HG03460 (cell line): ENCODE data around the gene DBR1.

Experiments used
- ATAC-seq: cut with Tn5 transposase; IDR thresholded peaks from one replicate; pipeline ENCODE4 v1.9.1; 2021; ENCODE audit not compliant: unreplicated experiment

DBR1 gene

GRCh38 chr3:138125548-138126221 lies 49.0 kb downstream of the DBR1 start:
- ATAC-seq, result no peak

DNA sequence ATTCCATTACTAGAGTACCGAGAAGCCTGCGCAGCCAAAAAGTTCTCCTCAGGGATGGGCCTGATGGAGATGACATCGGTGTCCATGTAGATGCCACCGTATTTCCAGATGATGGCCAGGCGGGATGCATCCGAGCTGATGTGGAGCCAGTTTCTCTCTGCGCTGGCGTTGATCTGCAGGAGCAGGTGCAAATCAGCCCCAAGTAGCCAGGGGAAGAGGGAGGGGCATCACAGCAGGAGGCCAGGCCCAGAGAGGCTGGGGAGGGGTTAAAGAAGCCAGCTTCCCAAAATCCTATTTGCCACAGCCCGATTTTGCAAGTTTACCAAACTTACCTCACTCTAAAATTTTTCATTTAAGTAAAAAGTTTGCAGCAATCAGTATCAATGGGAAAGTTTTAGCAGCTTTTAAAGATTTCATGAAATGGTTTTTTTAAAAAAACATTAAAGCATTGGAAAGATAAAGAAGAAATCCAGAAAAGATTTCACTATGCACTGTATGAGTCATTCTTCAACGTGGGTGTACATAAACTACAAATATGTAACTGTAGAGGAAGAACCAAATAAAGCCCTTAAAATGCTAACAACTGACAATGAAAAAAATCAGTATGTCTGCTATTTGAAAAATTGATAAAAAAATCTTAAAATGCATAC lies 49.9 kb downstream of the DBR1 start:
- ATAC-seq, result no peak

GRCh38 chr3:138124188-138124587 lies 50.5 kb downstream of the DBR1 start:
- ATAC-seq, result no peak

- no peak for ATAC-seq
Measured at GRCh38 chr3:138119423-138119766, 55.3 kb downstream of the DBR1 start.

GRCh38 chr3:138118612-138119422 lies 55.9 kb downstream of the DBR1 start:
- peak; percentile 58 for ATAC-seq

DNA sequence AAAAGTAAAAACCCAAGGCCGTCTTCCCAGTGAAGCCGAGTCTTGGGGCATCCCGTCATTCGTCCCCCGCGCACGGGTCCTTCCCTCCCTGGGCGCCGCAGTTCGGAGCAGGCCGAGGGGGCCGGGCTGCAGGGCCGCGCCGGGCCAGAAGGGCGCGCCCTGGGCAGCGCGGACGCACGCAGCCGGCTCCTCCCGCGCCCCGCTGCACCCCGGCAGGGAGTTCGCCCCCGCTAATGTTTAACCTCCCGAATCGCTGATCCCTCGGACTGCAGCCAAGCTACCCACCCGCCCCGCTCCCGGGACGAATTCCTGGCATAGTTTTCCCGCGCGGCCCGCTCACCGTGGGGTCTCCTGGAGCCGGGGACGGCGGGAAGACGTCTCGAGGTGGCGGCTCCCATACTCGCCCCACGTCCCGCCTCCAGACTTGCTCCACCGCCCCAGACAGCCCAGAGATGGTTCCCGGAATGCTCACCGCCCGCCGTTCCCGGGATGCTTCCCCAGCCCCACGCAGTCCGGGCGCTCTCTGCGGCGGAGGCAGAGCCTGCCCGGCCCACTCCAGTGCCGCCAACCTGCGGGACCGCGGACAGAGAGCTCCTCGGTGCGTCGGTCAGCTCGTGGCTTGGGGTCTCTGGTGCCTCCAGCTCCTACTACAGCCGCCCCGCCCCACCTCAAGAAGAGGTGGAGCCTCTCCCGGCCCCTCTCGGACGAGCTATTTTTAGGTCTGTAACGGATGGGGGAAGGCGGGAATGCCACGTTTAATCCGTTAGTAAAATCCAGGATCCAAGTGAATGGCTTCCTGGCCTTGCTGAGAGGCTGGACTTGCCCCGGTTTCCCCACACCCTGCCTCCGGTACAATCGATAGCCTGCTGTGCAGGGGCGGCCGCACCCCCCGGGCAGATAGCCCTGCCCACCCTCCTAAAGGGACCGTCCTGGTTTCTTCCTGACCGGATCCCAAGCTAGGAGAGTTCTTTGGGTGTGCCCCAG lies 59.4 kb downstream of the DBR1 start, which contains the start of gene DZIP1L:
DZIP1L (minus strand) TSS at position 621 of the 984 bp plus-strand sequence. CDS start 11,637 bp downstream, outside the sequence.
- peak; percentile 86 for ATAC-seq

DNA sequence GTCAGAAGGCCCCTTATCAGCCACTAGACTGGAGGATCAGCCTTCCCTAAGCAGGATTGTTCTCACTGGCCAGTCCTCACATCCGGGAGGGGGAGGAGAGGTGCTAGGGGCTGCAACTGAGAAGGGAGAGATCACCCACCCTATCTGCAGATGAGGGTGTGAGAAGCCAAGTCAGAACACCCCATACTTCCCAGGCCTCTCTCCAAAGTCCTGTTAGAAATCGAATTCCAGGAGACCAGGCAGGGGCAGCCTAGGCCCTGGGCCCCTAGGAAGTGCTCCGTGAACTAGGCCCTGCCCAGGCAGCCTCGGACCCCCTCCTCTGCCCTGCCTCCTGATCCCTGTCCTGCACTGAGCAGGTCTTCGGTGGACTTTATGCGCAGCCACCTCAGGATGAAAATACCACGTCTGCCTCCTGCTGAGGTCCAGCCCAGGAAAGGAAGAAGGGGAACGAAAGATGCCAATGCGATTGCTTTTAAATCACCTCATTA lies 60.2 kb downstream of the DBR1 start:
- no peak for ATAC-seq

DNA sequence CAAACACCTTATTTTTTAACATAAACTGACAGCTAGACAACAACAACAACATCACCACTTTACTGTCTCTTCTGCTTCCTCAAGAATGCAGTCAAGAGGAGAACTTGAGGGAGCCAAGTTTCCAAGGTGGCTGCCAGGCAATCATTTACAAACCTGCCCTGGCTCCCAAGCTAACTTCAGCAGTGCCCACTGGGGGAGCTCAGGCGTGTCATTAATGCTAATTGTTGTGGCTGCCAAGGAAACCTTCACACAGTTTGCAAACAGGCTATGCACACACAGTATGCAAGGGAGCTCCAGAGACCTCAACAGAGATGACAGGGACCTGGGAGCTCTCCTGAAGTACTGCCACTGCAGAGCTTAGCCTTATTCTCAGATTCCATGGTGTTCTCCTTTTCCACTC lies 61.4 kb downstream of the DBR1 start:
- ATAC-seq, result no peak

GRCh38 chr3:138112362-138112761 lies 62.4 kb downstream of the DBR1 start:
- no peak for ATAC-seq
